Measurements from ENCODE around the gene ALKBH3. TPM values are rescaled to one million over a fixed set of nuclear protein-coding genes. Genes with fewer than 3 reads are reported as not detected.

ALKBH3 gene
- total RNA-seq, result 10 to 100 TPM; 24.3 to 30.8 (median 29.6) TPM
- 54.6 TPM for total RNA-seq (2013)

DNA sequence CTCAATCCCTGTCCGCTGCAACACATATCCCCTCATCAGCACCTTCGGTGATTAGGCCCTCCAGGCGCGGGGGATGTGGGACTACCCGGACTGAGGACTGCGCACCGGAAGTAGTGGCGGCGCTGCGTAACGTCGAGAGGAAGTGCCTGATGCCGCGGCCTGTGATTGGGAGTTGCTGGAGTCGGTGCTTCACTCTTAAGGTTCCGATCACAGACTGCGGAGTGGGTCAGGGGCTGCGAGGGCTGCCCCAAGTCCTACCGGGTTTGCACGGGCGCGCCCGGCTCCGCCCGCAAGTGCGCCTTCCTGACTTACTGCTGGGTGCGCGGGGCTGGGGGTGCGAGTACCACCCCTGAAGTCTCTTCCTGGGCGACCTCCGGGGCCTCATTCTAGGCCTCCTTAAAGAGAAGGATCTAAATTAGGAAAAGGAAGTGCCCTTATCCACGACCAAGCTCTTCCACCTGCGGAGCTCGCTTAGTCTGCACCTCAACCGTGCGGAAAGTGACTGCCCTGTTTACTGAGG lies at the start of gene ALKBH3:
Gene ALKBH3, plus strand, starts transcription at position 192 of the 520 bp plus-strand sequence. CDS start 1,822 bp downstream, outside the sequence.
- peaks cover 20 to 26% of the 10 kb centered on the region in 2 donors for H3K4me1 Mint-ChIP-seq
- no peaks in the 10 kb centered on the region for H3K9me3 ChIP-seq (ENCODE audit: control insufficient read depth, insufficient read depth, low read length)
- intact Hi-C loops (cut with micrococcal nuclease), result loop anchor here (1.0 to 5.0 kb wide), 2 partner anchors 11 to 198 kb away; partner anchors contain the start of gene HSD17B12
- H3K36me3 Mint-ChIP-seq, result peaks cover 6% of the 10 kb centered on the region
- peak within 1 kb of the TSS; percentile 93 to 97 for H3K27ac Mint-ChIP-seq
- H3K4me3 ChIP-seq (ENCODE audit: low read length), result peak within 1 kb of the TSS; percentile 78
- under 1% methylated on average over 36 of the region's 36 CpGs for WGBS (ENCODE audit: insufficient coverage)
- H3K27me3 ChIP-seq (ENCODE audit: control insufficient read depth, insufficient read depth, low read length), result peaks cover 4% of the 10 kb centered on the region
- no peaks in the 10 kb centered on the region for H3K9me3 Mint-ChIP-seq
- TF ChIP-seq CTCF (IDR thresholded peaks at IDR 0.05), result no peak
- ATAC-seq (peak; percentile 100), DNase-seq (peak; percentile 86 to 96)
- peaks cover 22% of the 10 kb centered on the region for H3K36me3 ChIP-seq (ENCODE audit: control insufficient read depth, insufficient read depth, low read length)
- H3K4me1 ChIP-seq (ENCODE audit: control insufficient read depth, insufficient read depth, low read length), result peaks cover 13% of the 10 kb centered on the region
- H3K27ac ChIP-seq (ENCODE audit: low read length), result peak within 1 kb of the TSS; percentile 68
- peak within 1 kb of the TSS; percentile 98 for H3K4me3 Mint-ChIP-seq
- H3K27me3 Mint-ChIP-seq (ENCODE audit: low read depth in 2 of 2), result peaks cover 9 to 20% of the 10 kb centered on the region in 2 donors

DNA sequence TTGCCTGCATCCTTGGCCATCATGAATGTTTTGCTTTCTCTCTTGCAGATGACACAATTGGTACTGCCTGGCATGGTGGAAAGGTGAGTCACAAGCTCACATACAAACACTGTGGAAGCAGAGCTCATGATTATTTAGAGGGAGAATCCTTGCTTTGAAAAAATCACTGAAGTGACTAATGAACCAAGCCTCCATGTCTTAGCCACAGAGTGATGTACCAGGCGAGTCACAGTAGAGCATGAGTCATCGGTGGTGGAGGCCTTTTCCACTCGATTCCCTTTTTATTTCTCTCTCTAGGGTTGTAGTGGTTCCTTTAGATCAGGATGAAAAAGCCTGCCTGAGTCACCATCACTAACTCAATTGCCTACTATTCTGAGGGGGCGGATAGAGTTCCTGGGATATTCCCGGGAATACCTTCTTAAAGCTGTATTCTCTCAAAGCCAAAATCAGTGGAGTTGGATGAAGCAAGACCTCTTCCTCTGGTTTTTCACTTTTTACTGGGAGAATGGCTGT lies 49.6 kb upstream of the ALKBH3 start:
- TF ChIP-seq CTCF (IDR thresholded peaks at IDR 0.05), result no peak
- no peak overlapping the region for H3K27ac Mint-ChIP-seq
- H3K27ac ChIP-seq (ENCODE audit: low read length), result no peak overlapping the region
- H3K4me3 Mint-ChIP-seq, result no peak overlapping the region
- no peaks in the 10 kb centered on the region for H3K9me3 ChIP-seq (ENCODE audit: control insufficient read depth, insufficient read depth, low read length)
- peak in 1 of 3 donors; percentile 15 for ATAC-seq
- no peak for DNase-seq
- H3K36me3 ChIP-seq (ENCODE audit: control insufficient read depth, insufficient read depth, low read length), result no peaks in the 10 kb centered on the region
- H3K27me3 Mint-ChIP-seq (ENCODE audit: low read depth in 2 of 2), result no peaks in the 10 kb centered on the region
- 92% methylated on average over 5 of the region's 5 CpGs for WGBS (ENCODE audit: insufficient coverage)
- no peaks in the 10 kb centered on the region for H3K9me3 Mint-ChIP-seq
- H3K4me3 ChIP-seq (ENCODE audit: low read length), result no peak overlapping the region
- intact Hi-C loops (cut with micrococcal nuclease), result no loop called here
- H3K27me3 ChIP-seq (ENCODE audit: control insufficient read depth, insufficient read depth, low read length), result no peaks in the 10 kb centered on the region
- no peaks in the 10 kb centered on the region for H3K36me3 Mint-ChIP-seq
- no peaks in the 10 kb centered on the region for H3K4me1 Mint-ChIP-seq
- H3K4me1 ChIP-seq (ENCODE audit: control insufficient read depth, insufficient read depth, low read length), result no peaks in the 10 kb centered on the region

DNA sequence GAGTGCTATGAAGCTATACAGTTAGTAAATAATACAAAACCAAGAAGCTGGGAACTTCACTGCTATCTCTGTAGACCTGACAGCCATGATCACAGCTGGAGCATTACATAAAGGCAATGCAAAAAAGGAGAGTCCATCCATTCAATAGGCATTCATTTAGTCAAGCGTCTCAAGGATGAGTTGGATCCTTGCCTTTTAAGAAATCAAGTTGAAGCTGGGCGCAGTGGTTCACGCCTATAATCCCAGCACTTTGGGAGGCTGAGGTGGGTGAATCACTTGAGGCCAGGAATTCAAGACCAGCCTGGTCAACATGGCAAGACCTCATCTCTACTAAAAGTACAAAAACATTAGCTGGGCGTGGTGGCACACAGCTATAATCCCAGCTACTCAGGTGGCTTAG lies 48.1 kb upstream of the ALKBH3 start:
- no peaks in the 10 kb centered on the region for H3K9me3 Mint-ChIP-seq
- intact Hi-C loops (cut with micrococcal nuclease), result no loop called here
- H3K27me3 Mint-ChIP-seq (ENCODE audit: low read depth in 2 of 2), result no peaks in the 10 kb centered on the region
- no peaks in the 10 kb centered on the region for H3K36me3 Mint-ChIP-seq
- H3K27me3 ChIP-seq (ENCODE audit: control insufficient read depth, insufficient read depth, low read length), result no peaks in the 10 kb centered on the region
- ATAC-seq (no peak), DNase-seq (no peak)
- H3K4me1 ChIP-seq (ENCODE audit: control insufficient read depth, insufficient read depth, low read length), result no peaks in the 10 kb centered on the region
- H3K36me3 ChIP-seq (ENCODE audit: control insufficient read depth, insufficient read depth, low read length), result no peaks in the 10 kb centered on the region
- H3K27ac Mint-ChIP-seq, result no peak overlapping the region
- no peak overlapping the region for H3K4me3 Mint-ChIP-seq
- no peak overlapping the region for H3K4me3 ChIP-seq (ENCODE audit: low read length)
- no peaks in the 10 kb centered on the region for H3K9me3 ChIP-seq (ENCODE audit: control insufficient read depth, insufficient read depth, low read length)
- no peaks in the 10 kb centered on the region for H3K4me1 Mint-ChIP-seq
- TF ChIP-seq CTCF (IDR thresholded peaks at IDR 0.05), result no peak
- WGBS (ENCODE audit: insufficient coverage), result 98% methylated on average over 4 of the region's 4 CpGs
- no peak overlapping the region for H3K27ac ChIP-seq (ENCODE audit: low read length)

DNA sequence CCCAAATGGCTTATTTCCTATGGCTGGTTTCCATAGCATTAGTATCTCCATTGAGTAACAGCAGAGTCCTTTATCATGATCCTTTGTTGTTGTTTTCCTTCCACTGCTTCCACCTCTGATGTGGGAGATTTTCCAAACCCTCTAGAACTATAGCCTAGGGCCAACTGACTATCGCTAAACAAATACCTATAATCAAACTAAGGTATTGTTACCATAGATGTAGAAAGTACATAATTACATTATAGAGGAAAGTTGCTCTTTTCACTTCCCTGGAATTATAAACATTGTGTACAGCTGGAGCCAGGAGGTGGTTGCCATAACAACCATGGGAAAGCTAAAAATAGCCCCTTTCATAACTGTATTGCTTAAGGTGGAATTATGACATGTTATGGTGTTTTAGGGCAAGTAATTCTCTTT lies 47.0 kb upstream of the ALKBH3 start:
- Histone ChIP-seq H3K4me1 (ENCODE audit: control insufficient read depth, insufficient read depth, low read length) (no peaks in the 10 kb centered on the region), H3K9me3 (ENCODE audit: control insufficient read depth, insufficient read depth, low read length) (no peaks in the 10 kb centered on the region), H3K36me3 (ENCODE audit: control insufficient read depth, insufficient read depth, low read length) (no peaks in the 10 kb centered on the region), H3K27ac (ENCODE audit: low read length) (no peak overlapping the region), H3K4me3 (ENCODE audit: low read length) (no peak overlapping the region), H3K27me3 (ENCODE audit: control insufficient read depth, insufficient read depth, low read length) (no peaks in the 10 kb centered on the region)
- no peak overlapping the region for H3K4me3 Mint-ChIP-seq
- no peaks in the 10 kb centered on the region for H3K36me3 Mint-ChIP-seq
- no peaks in the 10 kb centered on the region for H3K27me3 Mint-ChIP-seq (ENCODE audit: low read depth in 2 of 2)
- no peak overlapping the region for H3K27ac Mint-ChIP-seq
- no peaks in the 10 kb centered on the region for H3K4me1 Mint-ChIP-seq
- DNase-seq (no peak), ATAC-seq (no peak)
- no peaks in the 10 kb centered on the region for H3K9me3 Mint-ChIP-seq
- TF ChIP-seq CTCF (IDR thresholded peaks at IDR 0.05), result no peak
- WGBS (ENCODE audit: insufficient coverage), result no CpG with 5 or more reads among the region's 1 CpG
- intact Hi-C loops (cut with micrococcal nuclease), result no loop called here
